PC-3 (cell line): ENCODE measurements around the gene ROR1. TPM values are rescaled to one million over a fixed set of nuclear protein-coding genes. Genes with fewer than 3 reads are reported as not detected.

ENCODE experiments used
- ATAC-seq: fragments of 200-7000 bp; cut with Tn5 transposase; 2 replicates; pipeline ENCODE4 v1.9.1; 2020; ENCODE audit warnings: mild to moderate bottlenecking, moderate library complexity
- BruUV-seq: library from RNA; stranded (reverse); fragments of 400-500 nt; replicated peaks from 2 replicates; lab custom pipeline; 2021; lab: Mats Ljungman, UMichigan
- CTCF ChIA-PET: fragments of 300-600 bp; sonication (Branson Sonifier 250); formaldehyde crosslinking; loops from one replicate; lab custom pipeline; 2022; ENCODE audit warnings: antibody characterized with exemption; lab: Charles Lee
- POLR2A ChIA-PET: fragments of 300-600 bp; sonication (Branson Sonifier 250); formaldehyde crosslinking; loops from one replicate; lab custom pipeline; 2022; ENCODE audit warnings: antibody characterized with exemption; ENCODE audit not compliant: unreplicated experiment; lab: Charles Lee
- DNase-seq: peaks from one replicate; pipeline ENCODE4 v3.0.0-alpha.2; 2015
- H2AFZ ChIP-seq: fragments of 300-600 bp; sonication (generic); 2 replicates; pipeline ENCODE4 v1.6.0; 2016; ENCODE audit warnings: antibody characterized with exemption, low read length
- H3F3A ChIP-seq: fragments of 300-600 bp; sonication (generic); one replicate; pipeline ENCODE4 v1.6.0; 2017; ENCODE audit warnings: antibody characterized with exemption, low read length, control low read depth, mild to moderate bottlenecking; ENCODE audit not compliant: unreplicated experiment
- H3K27ac ChIP-seq: fragments of 300-600 bp; sonication (generic); 2 replicates; pipeline ENCODE4 v1.5.1; 2016; ENCODE audit warnings: mild to moderate bottlenecking, low read length
- H3K27me3 ChIP-seq: fragments of 300-600 bp; sonication (generic); 2 replicates; pipeline ENCODE4 v1.6.1; 2016; ENCODE audit warnings: low read length, mixed read lengths
- H3K36me3 ChIP-seq: fragments of 300-600 bp; sonication (generic); 2 replicates; pipeline ENCODE4 v1.6.1; 2016; ENCODE audit warnings: low read depth, mixed run types, low read length, mixed read lengths
- H3K4me1 ChIP-seq: fragments of 300-600 bp; sonication (generic); 2 replicates; pipeline ENCODE4 v1.5.1; 2016; ENCODE audit warnings: low read length; ENCODE audit not compliant: insufficient read depth
- H3K4me2 ChIP-seq: fragments of 300-600 bp; sonication (generic); 2 replicates; pipeline ENCODE4 v1.6.0; 2016; ENCODE audit warnings: low read length
- H3K4me3 ChIP-seq: fragments of 300-600 bp; sonication (generic); 2 replicates; pipeline ENCODE4 v1.5.1; 2016; ENCODE audit warnings: mild to moderate bottlenecking, low read length, mixed read lengths
- H3K79me2 ChIP-seq: fragments of 300-600 bp; sonication (generic); 2 replicates; pipeline ENCODE4 v1.6.1; 2017; ENCODE audit warnings: low read length, mixed read lengths
- H3K9ac ChIP-seq: fragments of 300-600 bp; sonication (generic); 2 replicates; pipeline ENCODE4 v1.6.0; 2016; ENCODE audit warnings: mild to moderate bottlenecking, low read length
- H3K9me2 ChIP-seq: fragments of 300-600 bp; sonication (generic); replicated peaks from 2 replicates; pipeline ENCODE4 v1.6.1; 2016; ENCODE audit warnings: mixed run types, low read length, mixed read lengths
- H3K9me3 ChIP-seq: fragments of 300-600 bp; sonication (generic); 2 replicates; pipeline ENCODE4 v1.6.1; 2016; ENCODE audit warnings: low read length, mixed read lengths
- H4K20me1 ChIP-seq: fragments of 300-600 bp; sonication (generic); 2 replicates; pipeline ENCODE4 v1.6.1; 2016; ENCODE audit warnings: low read length, mixed read lengths
- EZH2 ChIP-seq: fragments of 300-600 bp; sonication (generic); IDR thresholded peaks from one replicate; pipeline ENCODE4 v1.6.1; 2017; ENCODE audit warnings: antibody characterized with exemption, mild to moderate bottlenecking, low read length; ENCODE audit not compliant: unreplicated experiment
- EZH2phosphoT487 ChIP-seq: fragments of 300-600 bp; sonication (generic); IDR thresholded peaks from 2 replicates; pipeline ENCODE4 v1.6.1; 2018; ENCODE audit warnings: mild to moderate bottlenecking, antibody characterized with exemption, low read length, borderline replicate concordance
- intact Hi-C: fragments of 100-400 bp; cut with micrococcal nuclease; formaldehyde crosslinking; loops from 2 replicates; pipeline ENCODE4 v1.9.0; 2023
- total RNA-seq: library from RNA; depleted of rRNA; stranded (reverse); fragments of >200 nt; gene quantifications from 2 replicates; pipeline ENCODE4 v1.2.3, GENCODE V29; 2014
- TF ChIP-seq, protein P1 (sequence below): fragments of 300-600 bp; sonication (generic); conservative IDR thresholded peaks from 2 replicates; pipeline ENCODE4 v1.5.1; 2017; ENCODE audit warnings: antibody characterized with exemption, low read depth, mild to moderate bottlenecking, low read length

ROR1 gene
- total RNA-seq, 1 experiment from 2014 or later: 16.5 TPM

DNA sequence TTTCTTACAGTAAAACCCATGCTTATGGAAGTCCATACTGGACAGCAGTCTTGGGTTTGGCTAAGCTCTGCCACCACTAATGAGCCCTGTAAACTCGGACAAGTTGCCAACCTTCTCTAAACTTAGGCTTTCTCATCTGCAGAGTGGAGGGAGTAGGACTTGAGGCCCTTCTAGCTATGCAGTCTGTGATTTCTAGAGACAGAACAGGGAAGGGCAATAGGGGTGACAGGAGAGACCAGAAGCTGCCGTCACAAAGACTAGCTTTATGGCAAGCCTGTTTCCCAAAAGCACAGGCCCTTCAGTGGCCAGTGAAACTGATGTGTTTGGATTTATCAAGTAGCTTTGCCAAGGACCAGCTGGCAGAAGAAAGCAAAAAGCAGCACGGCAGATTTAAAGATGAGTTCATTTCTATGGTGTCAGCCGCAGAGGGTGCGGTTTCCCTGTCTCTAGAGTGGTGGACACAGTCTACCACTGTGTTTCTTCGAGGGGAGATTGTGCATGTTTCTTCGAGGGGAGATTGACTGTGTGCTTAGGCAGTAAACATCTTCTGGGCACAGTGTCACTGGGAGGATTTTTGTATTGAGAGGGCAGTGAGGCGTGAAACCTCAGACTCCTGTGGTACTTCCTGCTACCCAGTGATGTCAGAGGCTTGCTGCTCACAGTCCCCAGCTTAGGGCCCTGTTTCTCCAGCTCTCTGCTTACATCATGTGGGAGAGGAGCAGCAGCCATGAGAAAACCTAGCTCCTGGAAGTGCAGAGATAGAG, 119.0 kb downstream of the ROR1 start:
- DNase-seq: peak; percentile 59
- H3F3A ChIP-seq: no peaks in the 10 kb centered on the region
- H3K27me3 ChIP-seq: no peaks in the 10 kb centered on the region
- TF ChIP-seq, protein P1, sequence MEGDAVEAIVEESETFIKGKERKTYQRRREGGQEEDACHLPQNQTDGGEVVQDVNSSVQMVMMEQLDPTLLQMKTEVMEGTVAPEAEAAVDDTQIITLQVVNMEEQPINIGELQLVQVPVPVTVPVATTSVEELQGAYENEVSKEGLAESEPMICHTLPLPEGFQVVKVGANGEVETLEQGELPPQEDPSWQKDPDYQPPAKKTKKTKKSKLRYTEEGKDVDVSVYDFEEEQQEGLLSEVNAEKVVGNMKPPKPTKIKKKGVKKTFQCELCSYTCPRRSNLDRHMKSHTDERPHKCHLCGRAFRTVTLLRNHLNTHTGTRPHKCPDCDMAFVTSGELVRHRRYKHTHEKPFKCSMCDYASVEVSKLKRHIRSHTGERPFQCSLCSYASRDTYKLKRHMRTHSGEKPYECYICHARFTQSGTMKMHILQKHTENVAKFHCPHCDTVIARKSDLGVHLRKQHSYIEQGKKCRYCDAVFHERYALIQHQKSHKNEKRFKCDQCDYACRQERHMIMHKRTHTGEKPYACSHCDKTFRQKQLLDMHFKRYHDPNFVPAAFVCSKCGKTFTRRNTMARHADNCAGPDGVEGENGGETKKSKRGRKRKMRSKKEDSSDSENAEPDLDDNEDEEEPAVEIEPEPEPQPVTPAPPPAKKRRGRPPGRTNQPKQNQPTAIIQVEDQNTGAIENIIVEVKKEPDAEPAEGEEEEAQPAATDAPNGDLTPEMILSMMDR: no peak
- TF ChIP-seq EZH2phosphoT487 (no peak), EZH2 (no peak)
- intact Hi-C loops: no loop called here
- no peak overlapping the region for H3K4me3 ChIP-seq
- peaks cover 36% of the 10 kb centered on the region for H3K4me1 ChIP-seq
- H3K9ac ChIP-seq: peak overlapping the region; percentile 39; the same call in 1 of the 2 replicates
- H3K9me3 ChIP-seq: no peaks in the 10 kb centered on the region
- H2AFZ ChIP-seq: no peak overlapping the region
- BruUV-seq: no TSS peak
- CTCF ChIA-PET: interaction anchor here (0.6 to 0.7 kb wide), 2 partner anchors 119 to 453 kb away, joined by 3 to 6 read pairs; partner anchors contain the start of gene ROR1
- peak; percentile 77 for ATAC-seq
- no peaks in the 10 kb centered on the region for H4K20me1 ChIP-seq
- POLR2A ChIA-PET: interaction anchor here (0.5 kb wide), 1 partner anchor 1457 kb away, joined by 4 read pairs; no protein-coding TSS in a partner anchor
- H3K4me2 ChIP-seq: peak overlapping the region; percentile 62
- no peaks in the 10 kb centered on the region for H3K9me2 ChIP-seq
- peak overlapping the region; percentile 74 for H3K27ac ChIP-seq
- H3K36me3 ChIP-seq: no peaks in the 10 kb centered on the region
- H3K79me2 ChIP-seq: peaks cover 13% of the 10 kb centered on the region

DNA sequence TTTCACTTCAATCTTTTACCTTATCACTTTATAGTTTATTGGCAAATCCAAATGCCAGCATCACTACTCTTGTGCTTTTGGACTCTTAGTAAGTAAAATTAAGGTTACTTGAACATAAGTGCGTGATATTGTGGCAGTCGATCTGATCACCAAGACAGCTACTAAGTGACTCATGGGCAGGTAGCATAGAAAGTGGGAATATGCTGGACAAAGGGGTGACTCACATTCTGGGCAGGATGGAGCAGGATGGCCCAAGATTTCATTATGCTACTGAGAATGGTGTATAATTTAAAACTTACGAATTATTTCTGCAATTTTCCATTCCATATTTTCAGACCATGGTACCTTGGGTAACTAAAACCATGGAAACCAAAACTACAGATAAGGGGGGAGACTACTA, 120.2 kb downstream of the ROR1 start:
- no peaks in the 10 kb centered on the region for H3K36me3 ChIP-seq
- H2AFZ ChIP-seq: no peak overlapping the region
- no peaks in the 10 kb centered on the region for H3F3A ChIP-seq
- H3K79me2 ChIP-seq: peaks cover 12% of the 10 kb centered on the region
- peak overlapping the region; percentile 74 for H3K27ac ChIP-seq
- ATAC-seq: peak; percentile 90
- peak; percentile 80 for DNase-seq
- H4K20me1 ChIP-seq: no peaks in the 10 kb centered on the region
- H3K9ac ChIP-seq: peak overlapping the region; percentile 39
- no peaks in the 10 kb centered on the region for H3K9me3 ChIP-seq
- H3K27me3 ChIP-seq: no peaks in the 10 kb centered on the region
- TF ChIP-seq, protein P1: no peak
- H3K4me1 ChIP-seq: peaks cover 32% of the 10 kb centered on the region
- ChIA-PET CTCF (no interaction called here), POLR2A (no interaction called here)
- H3K4me2 ChIP-seq: peak overlapping the region; percentile 62
- no TSS peak for BruUV-seq
- peak overlapping the region; percentile 4; the same call in 1 of the 2 replicates for H3K4me3 ChIP-seq
- intact Hi-C loops: no loop called here
- H3K9me2 ChIP-seq: no peaks in the 10 kb centered on the region

DNA sequence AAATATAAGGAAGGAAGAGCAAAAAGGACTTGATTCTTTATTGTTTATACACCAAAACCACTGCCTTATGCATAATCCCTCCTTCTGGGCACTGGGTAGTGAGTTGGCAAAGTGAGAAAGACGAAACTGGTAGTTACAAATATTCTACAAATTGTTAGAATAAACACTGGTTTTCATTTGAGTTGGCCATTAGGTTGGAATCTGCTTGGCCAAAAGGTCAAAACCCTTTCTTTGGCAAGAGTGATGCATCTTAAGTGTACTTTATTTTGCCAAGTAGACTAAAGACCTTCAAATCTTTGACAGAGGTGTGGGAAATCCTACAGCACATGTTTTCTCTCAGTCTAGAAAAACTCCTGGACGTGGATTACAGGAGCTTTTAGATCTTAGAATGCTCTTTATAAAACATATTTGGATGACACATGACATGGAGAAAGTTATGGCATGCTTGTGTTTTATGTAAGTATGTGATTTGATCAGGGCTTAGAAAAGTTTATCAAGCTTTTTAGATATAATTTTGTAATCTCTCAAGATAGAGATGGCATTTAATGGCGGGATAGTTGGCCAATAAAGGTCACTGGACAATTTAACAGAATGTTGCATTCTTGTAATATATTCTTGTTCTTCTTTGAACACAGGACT, 120.9 kb downstream of the ROR1 start:
- Histone ChIP-seq H3K9me2 (no peaks in the 10 kb centered on the region), H3K79me2 (peaks cover 12% of the 10 kb centered on the region), H4K20me1 (no peaks in the 10 kb centered on the region), H3K27ac (peak overlapping the region; percentile 74), H3K9ac (no peak overlapping the region), H3K4me3 (no peak overlapping the region), H3K9me3 (no peaks in the 10 kb centered on the region), H3K27me3 (no peaks in the 10 kb centered on the region), H3K4me1 (peaks cover 32% of the 10 kb centered on the region), H3F3A (no peaks in the 10 kb centered on the region), H3K36me3 (no peaks in the 10 kb centered on the region), H3K4me2 (0 out of 2 replicates have a peak overlapping the region, but pooled peaks have one; percentile 5), H2AFZ (no peak overlapping the region)
- ChIA-PET CTCF (no interaction called here), POLR2A (no interaction called here)
- TF ChIP-seq EZH2phosphoT487 (no peak), EZH2 (no peak)
- TF ChIP-seq, protein P1: no peak
- ATAC-seq (no peak), DNase-seq (no peak)
- intact Hi-C loops: no loop called here
- no TSS peak for BruUV-seq
